Measurements from ENCODE around the gene SH3GL2. TPM values are rescaled to one million over a fixed set of nuclear protein-coding genes. Genes with fewer than 3 reads are reported as not detected.
A peak's percentile ranks its signal among the peaks of the same experiment; 100 is the strongest.

Gene SH3GL2
- total RNA-seq, result 0.21 TPM

- peak; percentile 44 for DNase-seq
These were observed at the start of gene SH3GL2 for GRCh38 chr9:17578911-17579793. Gene SH3GL2, plus strand, starts transcription at chr9:17579066.

GRCh38 chr9:17531642-17532254 is 47.1 kb upstream of the SH3GL2 start:
- DNase-seq, result peak; percentile 62

GRCh38 chr9:17532461-17532860 is 46.4 kb upstream of the SH3GL2 start:
- no peak for DNase-seq

- no peak for DNase-seq
These were observed 43.7 kb upstream of the SH3GL2 start for GRCh38 chr9:17535176-17535575.

GRCh38 chr9:17536027-17536426 is 42.8 kb upstream of the SH3GL2 start:
- DNase-seq, result no peak

- no peak for DNase-seq
These were observed 27.8 kb upstream of the SH3GL2 start for GRCh38 chr9:17551023-17551422.

GRCh38 chr9:17555362-17556054 is 23.4 kb upstream of the SH3GL2 start:
- no peak for DNase-seq

GRCh38 chr9:17556255-17556654 is 22.6 kb upstream of the SH3GL2 start:
- DNase-seq, result no peak

GRCh38 chr9:17556935-17557334 is 21.9 kb upstream of the SH3GL2 start:
- DNase-seq, result no peak

GRCh38 chr9:17571825-17572224 is 7.0 kb upstream of the SH3GL2 start:
- DNase-seq, result no peak

GRCh38 chr9:17574342-17574741 is 4.5 kb upstream of the SH3GL2 start:
- no peak for DNase-seq

GRCh38 chr9:17578577-17578910 is 322 bp upstream of the SH3GL2 start:
- DNase-seq, result no peak

GRCh38 chr9:17580119-17580518 is 1.3 kb downstream of the SH3GL2 start:
- no peak for DNase-seq

- no peak for DNase-seq
These were observed 8.2 kb downstream of the SH3GL2 start for GRCh38 chr9:17587113-17587512.

- no peak for DNase-seq
These were observed 9.5 kb downstream of the SH3GL2 start for GRCh38 chr9:17588395-17588794.

GRCh38 chr9:17588941-17589340 is 10.1 kb downstream of the SH3GL2 start:
- no peak for DNase-seq

- DNase-seq, result no peak
These were observed 10.9 kb downstream of the SH3GL2 start for GRCh38 chr9:17589771-17590170.

- no peak for DNase-seq
These were observed 16.1 kb downstream of the SH3GL2 start for GRCh38 chr9:17594961-17595360.

GRCh38 chr9:17597977-17598376 is 19.1 kb downstream of the SH3GL2 start:
- DNase-seq, result no peak

- DNase-seq, result no peak
These were observed 22.2 kb downstream of the SH3GL2 start for GRCh38 chr9:17600962-17601593.

- no peak for DNase-seq
These were observed 25.7 kb downstream of the SH3GL2 start for GRCh38 chr9:17604556-17604955.

GRCh38 chr9:17609312-17610005 is 30.6 kb downstream of the SH3GL2 start:
- no peak for DNase-seq

All from tongue (tissue), 2 donors.